Fibroblast of villous mesenchyme (primary cell): ENCODE data around the gene TMEM150A. TPM values are rescaled to one million over a fixed set of nuclear protein-coding genes. Genes with fewer than 3 reads are reported as not detected.

Experiments
- DNase-seq: peaks from one replicate; pipeline ENCODE4 v3.0.0-alpha.2; 2010; ENCODE audit warnings: low read depth
- H3K4me3 ChIP-seq: 2 replicates; pipeline ENCODE4 v1.5.1; 2011; ENCODE audit warnings: low read depth, mild to moderate bottlenecking, low read length
- CTCF ChIP-seq: IDR thresholded peaks from 2 replicates; pipeline ENCODE4 v1.5.1; 2012; ENCODE audit warnings: low read depth, mild to moderate bottlenecking, low read length; ENCODE audit not compliant: insufficient read depth
- total RNA-seq: library from RNA; depleted of rRNA; stranded (reverse); fragments of >200 nt; gene quantifications from 2 replicates; pipeline ENCODE4 v1.2.3, GENCODE V29; 2012

Gene TMEM150A, protein sequence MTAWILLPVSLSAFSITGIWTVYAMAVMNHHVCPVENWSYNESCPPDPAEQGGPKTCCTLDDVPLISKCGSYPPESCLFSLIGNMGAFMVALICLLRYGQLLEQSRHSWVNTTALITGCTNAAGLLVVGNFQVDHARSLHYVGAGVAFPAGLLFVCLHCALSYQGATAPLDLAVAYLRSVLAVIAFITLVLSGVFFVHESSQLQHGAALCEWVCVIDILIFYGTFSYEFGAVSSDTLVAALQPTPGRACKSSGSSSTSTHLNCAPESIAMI
- total RNA-seq, result 8.6 and 10.6 TPM in 2 replicates

- TF ChIP-seq CTCF, result peak; percentile 31
- peak; percentile 91 for DNase-seq
- H3K4me3 ChIP-seq, result peak within 1 kb of the TSS; percentile 97
Observed at GRCh38 chr2:85602476-85603234, at the start of gene TMEM150A. Gene TMEM150A (minus strand): TSS chr2:85602698. CDS start chr2:85601948, 750 bp downstream.

- no peak overlapping the region for H3K4me3 ChIP-seq
- no peak for DNase-seq
- TF ChIP-seq CTCF, result no peak
Observed at GRCh38 chr2:85652056-85652455, 49.6 kb upstream of the TMEM150A start.

GRCh38 chr2:85651097-85651496, 48.6 kb upstream of the TMEM150A start:
- no peak for TF ChIP-seq CTCF
- no peak for DNase-seq
- H3K4me3 ChIP-seq, result no peak overlapping the region

DNA sequence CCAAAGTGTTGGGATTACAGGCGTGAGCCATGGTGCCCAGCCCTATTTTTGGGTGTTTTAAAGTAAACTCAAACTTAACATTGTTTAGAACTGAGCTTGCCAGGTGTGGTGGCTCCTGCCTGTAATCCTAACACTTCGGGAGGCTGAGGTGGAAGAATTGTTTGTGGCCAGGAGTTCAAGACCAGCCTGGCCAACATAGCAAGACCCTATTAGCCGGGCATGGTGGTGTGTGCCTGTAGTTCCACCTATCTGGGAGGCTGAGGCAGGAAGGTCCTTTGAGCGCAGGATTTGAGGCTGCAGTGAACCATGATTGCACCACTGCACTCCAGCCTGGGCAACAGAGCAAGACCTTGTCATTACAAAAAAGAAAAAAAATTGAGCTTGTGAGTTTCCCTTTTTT, 48.0 kb upstream of the TMEM150A start:
- DNase-seq, result no peak
- H3K4me3 ChIP-seq, result no peak overlapping the region
- TF ChIP-seq CTCF, result no peak

GRCh38 chr2:85649201-85650190, 47.0 kb upstream of the TMEM150A start:
- no peak overlapping the region for H3K4me3 ChIP-seq
- TF ChIP-seq CTCF, result no peak

GRCh38 chr2:85648619-85649018, 46.1 kb upstream of the TMEM150A start:
- TF ChIP-seq CTCF, result peak; percentile 76
- H3K4me3 ChIP-seq, result no peak overlapping the region
- peak; percentile 82 for DNase-seq

More at GRCh38 chr2:85649201-85650190, 47.0 kb upstream of the TMEM150A start:
- DNase-seq, result peak; percentile 94
